PFSK-1 (cell line): Measurements from ENCODE around the gene PPP1R9A.

Source experiments
- POLR2AphosphoS5 ChIP-seq: IDR thresholded peaks from 2 replicates; pipeline ENCODE4 v1.6.1; 2012; ENCODE audit warnings: low read depth, mild to moderate bottlenecking, control low read depth, low read length, moderate library complexity
- SIN3A ChIP-seq: IDR thresholded peaks from 2 replicates; pipeline ENCODE4 v1.6.1; 2012; ENCODE audit warnings: mild to moderate bottlenecking, low read length, moderate library complexity, borderline replicate concordance; ENCODE audit not compliant: insufficient read depth
- TAF1 ChIP-seq: IDR thresholded peaks from 2 replicates; pipeline ENCODE4 v1.6.1; 2012; ENCODE audit warnings: low read length, control low read depth, borderline replicate concordance; ENCODE audit not compliant: insufficient read depth

DNA sequence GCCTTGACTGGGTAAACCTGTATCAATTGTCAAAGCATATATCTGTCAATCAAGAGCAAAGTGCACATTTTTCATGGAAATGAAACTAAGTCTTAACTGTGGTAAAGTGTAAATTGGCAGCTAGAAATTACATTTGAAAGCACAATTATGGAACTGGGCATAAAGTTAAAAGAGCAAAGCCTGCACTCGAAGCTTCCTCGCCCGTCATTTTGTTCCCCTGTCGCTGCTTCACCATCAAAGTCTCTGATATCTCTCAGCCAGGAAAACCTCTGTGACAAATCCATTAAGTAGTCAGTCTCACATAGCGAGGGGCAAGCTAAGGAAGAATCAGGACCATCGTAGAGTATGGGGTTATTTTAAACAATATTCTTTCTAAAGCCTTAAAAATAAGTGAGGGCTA lies 389.1 kb downstream of the PPP1R9A start:
- TF ChIP-seq POLR2AphosphoS5 (no peak), TAF1 (no peak), SIN3A (no peak)
